Effector CD8-positive, alpha-beta T cell (primary cell): ENCODE data around the gene SAXO2.
"Not testable (repeated sequence)": the region's sequence is repeated elsewhere in the genome, so short reads cannot be mapped to it uniquely, and the experiment has no call there.

Experiments
- DNase-seq: peaks from one replicate; lab custom pipeline; 2025; lab: John Stamatoyannopoulos, UW

Gene SAXO2

DNA sequence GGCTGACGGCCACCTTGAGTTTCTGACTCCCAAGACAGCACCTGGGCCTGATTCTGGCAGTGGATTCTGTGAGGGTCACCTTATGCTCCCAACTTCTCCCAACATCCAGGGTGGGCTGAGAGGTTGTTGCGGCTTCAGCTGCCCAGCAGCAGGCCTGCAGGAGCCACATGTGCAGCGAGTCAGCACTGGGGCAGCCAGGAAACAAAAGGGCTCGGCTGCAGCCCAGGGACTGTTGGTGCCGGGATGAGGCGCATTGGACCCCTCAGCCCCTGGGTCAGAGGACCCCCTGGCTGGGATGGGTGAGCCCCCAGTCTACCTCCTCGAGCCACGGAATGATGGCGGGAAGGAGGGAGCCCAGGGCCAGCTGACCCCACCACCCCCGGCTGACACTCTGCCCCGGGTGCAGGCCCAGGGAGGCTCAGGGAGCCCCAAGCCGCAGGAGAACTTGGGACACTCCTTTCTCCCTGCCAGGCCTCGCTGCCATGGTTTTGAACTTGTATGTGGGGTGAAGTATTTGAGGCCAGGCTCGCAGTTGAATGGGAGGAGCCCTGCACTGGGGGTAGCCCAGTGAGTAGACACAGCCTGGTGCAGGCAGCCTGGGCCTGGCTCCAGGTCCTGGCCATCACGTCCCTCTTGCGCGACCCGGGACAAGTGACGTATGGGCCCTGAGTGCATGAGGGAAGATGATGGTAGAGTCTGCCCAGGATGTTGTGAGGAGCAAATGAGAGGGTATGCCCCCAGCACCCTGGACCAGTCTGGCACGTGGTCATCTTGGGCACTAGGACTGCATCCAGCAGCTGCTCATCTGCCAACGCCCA is 51.5 kb downstream of the SAXO2 start:
- DNase-seq = not testable (repeated sequence)

DNA sequence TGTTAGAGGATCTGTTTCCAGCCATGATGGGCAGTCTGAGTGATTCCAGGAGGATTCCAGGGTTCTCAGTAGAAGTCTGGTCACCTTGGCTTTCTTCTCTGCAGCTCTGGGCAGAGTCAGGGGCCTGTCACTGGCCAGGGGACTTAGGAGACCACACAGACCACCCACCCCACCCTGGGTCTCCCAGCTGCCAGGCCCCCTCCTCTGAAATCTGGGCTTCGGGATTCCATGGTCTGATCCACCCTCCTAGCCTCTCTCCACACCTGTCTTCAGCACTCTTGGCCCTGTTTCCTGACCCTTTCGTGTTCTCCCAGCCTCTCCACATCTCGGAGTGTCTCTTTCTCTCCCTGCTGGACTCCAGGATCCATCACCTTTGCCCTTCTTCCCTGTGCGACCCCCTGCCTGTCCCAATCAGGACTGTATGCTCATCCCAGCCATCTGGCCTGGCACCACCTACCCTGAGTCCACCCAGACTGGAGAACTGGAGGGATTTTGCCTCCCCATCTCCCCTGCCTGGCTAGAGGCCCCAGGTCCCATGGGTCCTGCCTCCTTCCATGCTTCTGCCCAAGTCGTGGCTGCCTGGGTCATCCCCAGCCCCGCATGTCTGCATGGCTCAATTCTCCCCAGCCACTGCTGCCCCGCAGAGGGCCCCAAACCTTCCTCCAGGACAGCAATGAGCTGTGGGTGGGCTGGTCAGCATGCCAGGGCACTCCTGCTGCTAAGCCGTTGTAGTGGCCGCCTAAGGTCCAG is 52.3 kb downstream of the SAXO2 start:
- DNase-seq = no peak

DNA sequence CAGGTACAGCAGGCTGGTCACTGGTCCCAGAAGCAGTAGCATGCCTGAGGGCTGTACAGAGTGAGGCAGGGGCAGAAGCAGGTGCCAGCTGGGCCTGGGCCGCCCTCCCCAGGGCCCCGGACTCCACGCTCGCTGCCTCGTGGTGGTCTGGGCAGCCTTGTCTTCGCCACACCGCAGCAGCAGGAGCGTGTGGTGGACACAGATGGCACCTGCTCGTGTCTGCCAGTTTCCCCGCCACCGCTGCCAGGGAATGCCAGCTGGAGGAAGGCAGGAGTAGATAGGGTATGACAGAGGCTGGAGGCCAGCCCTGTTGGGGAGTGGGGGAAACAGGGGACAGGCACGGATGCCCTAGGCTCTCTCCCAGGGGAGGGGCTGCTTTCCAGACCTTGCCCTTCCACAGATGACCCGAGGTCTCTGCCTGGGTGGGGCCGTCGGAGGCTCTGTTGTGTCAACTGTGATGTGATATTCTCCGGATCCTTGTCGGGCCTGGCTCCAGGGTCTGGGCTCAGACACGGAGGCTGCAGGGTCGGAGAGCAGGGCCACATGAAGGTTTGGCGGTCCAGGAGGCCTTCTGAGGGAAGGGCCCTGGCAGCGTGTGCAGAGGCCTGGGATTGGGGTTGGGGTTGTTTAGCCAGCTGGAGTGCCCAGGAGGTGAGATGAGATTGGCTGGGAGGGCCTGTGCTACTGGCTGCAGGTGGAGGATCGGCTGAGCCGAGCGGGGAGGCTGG is 53.1 kb downstream of the SAXO2 start:
- DNase-seq = no peak

DNA sequence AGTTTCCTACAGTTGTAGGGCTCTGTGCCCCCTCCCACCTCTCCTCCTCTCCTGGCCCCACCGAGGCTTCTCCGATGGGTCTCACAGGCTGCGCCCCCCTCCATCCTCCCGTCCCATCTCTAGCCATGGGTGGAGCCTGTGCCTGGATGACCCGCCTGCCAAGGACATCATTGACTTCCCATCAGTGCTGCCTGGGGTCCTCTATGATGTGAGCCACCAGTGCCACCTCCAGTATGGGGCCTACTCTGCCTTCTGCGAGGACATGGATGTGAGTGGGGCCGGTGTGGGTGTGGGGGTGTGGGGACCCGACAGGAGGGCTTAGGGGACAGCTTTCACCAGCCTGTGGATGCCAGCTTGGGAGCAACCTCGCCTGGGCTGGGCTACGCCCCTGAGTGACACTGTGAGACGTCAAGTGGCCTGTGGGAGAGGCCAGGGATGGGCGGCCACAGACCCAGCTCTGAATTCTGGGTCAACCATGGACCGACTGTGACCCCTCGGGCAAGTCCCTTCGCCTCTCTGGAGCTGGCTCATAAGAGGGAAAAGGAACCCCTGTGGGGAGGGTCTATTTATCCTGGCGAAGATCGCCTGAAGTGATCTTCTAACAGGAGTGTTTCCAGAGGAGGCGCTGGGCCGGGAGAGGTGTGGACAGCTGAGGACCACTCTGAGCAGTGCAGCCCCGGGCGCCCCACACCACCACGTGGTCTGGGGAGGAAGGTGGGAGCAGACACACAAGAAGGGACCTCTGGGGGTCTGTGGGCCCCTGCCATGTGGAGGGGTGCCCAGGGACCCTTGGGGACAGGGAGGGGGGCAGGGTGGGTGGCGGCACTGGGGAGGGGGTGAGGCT is 53.9 kb downstream of the SAXO2 start:
- not testable (repeated sequence) for DNase-seq

DNA sequence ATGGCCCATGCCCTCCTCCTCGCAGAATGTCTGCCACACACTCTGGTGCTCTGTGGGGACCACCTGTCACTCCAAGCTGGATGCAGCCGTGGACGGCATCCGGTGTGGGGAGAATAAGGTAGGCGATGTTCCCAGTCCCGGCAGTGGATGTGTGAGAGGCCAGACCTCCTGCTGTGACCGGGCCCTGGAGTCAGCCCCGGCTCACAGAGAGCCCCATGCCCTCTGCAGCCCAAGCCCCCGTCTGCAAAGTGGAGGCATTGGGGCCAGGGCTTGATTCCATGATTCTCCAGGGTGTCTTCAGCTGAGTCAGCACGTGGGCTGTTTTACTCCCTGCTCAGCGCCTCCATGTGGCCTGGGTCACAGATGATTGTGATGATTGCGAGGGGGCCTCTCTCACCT is 54.5 kb downstream of the SAXO2 start:
- no peak for DNase-seq

DNA sequence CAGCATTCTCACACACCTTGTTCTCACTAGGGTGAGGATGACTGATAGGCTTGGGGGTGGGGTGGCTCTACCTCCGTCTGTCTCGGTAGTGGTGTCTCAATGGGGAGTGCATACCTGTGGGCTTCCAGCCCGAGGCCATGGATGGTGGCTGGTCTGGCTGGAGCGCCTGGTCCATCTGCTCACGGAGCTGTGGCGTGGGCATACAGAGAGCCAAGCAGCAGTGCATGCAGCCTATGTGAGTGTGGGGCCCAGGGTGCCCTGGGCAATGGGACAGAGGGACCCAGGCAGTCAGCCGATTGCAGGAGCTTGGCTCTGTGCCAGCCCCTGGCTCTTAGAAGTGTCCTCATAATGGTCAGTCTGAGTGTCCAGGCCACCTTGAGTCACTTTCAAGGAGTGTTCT is 54.9 kb downstream of the SAXO2 start:
- not testable (repeated sequence) for DNase-seq

DNA sequence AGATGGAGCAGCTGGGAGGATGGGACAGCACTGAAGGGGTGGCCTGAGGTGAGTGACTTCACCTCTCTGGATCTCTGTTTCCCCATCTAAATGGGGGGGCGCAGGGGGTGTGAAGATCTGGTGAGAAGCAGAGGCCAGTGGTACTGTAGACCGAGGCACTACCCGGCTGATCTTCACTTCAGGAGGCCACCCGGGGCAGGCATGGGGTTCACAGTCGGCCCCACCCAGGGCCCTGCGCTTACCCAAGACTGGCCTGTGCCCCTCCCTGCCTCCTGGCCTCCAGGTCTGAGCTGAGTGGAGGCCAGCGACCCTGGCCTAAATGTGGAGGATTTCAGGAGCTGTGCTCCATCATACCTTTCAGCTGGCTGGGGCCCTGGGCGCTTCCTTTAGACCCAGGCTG is 55.7 kb downstream of the SAXO2 start:
- DNase-seq = not testable (repeated sequence)

DNA sequence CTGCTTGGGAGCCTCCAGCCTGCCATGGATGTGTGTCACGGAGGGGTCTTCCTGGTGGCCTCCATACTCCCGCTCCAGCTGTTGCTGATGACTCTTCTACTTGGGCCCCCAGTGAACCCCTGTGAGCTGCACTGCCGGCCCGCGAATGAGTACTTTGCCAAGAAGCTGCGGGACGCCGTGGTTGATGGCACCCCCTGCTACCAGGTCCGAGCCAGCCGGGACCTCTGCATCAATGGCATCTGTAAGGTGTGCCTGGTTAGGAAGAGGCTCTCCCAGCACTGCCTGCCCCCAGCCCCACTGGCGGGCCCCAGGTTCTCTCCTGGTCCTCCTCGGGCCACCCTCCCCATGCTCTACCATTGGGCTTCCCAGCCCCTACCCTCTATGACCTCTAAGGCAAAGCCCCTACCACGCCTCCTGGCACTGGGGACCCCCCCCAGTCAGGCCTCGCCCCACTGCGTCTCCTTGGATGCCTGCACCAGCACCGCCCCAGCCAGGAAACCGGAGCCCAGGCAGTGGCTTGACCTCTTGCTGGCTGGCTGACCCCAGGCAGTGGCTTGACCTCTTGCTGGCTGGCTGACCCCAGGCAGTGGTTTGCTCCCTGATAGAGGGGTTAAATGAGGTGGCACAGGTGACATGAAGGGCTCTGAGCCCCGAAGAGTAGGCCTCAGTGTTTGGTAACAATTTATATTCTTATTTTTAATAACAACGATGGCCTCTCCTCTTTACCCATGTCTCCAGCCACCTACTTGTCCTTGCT is 57.1 kb downstream of the SAXO2 start:
- DNase-seq = not testable (repeated sequence)

DNA sequence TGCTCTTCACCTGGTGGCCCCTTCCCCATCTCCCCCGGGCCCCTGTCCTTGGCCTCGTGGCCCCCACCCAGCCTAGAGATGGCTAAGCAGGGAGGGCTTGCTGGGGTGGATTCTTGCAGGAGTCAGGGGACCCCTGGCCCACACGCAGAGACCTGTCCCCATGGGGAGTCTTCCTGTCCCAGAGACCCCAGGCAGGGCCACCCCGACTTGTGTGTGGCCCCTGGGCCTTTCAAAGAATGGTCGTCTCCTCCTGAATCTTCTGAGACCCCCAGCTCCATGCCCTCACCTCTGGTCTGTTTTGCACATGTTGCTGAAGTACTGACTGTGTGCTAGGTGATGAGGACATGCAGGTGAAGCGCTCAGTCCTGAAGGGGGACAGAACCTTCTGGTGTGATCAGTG is 58.2 kb downstream of the SAXO2 start:
- not testable (repeated sequence) for DNase-seq

DNA sequence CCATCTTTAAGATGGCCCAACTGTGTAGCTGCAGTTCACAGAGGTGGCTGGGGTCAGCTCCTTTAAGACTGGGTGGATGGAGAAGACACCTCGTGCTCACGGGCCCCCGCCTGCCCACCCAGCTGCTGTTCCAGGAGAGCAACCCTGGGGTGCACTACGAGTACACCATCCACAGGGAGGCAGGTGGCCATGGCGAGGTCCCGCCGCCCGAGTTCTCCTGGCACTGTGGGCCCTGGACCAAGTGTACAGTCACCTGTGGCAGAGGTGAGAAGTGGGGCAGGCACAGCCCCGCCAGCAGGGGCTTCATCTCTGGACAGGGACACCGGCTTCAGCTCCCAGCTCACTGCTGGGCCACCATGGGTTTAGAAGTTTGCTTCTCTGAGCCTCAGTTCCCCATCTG is 59.9 kb downstream of the SAXO2 start:
- not testable (repeated sequence) for DNase-seq

DNA sequence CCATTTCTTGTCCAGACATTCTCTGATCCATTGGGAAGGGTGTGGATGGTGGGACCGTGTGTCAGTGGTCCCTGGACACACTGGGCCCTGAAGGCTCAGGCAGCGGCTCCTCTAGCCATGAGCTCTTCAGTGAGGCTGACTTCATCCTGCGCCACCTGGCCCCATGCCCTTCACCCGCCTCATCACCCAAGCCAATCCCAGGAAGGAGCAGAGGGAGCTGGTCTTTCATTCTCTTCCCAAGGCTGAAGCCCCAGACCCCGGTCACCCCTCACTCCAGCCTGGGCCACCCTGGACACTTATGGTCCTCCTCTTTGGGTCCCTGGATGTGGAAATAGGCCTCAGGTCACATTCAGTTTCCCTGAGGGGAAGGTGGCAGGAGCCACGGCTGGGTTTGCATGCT is 62.2 kb downstream of the SAXO2 start:
- DNase-seq = not testable (repeated sequence)

DNA sequence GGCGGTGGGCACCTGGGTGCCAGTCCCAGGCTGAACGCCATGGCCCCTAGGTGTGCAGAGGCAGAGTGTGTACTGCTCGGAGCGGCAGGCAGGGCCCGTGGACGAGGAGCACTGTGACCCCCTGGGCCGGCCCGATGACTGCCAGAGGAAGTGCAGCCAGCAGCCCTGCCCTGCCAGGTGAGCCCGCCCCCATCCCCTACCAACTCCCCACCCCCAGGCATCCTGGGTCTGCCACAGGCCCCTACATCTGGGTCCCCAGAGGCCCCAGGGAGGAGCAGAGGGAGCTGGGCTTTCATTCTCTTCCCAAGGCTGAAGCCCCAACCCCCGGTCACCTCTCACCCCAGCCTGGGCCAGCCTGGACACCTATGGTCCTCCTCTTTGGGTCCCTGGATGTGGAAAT is 63.0 kb downstream of the SAXO2 start:
- not testable (repeated sequence) for DNase-seq

DNA sequence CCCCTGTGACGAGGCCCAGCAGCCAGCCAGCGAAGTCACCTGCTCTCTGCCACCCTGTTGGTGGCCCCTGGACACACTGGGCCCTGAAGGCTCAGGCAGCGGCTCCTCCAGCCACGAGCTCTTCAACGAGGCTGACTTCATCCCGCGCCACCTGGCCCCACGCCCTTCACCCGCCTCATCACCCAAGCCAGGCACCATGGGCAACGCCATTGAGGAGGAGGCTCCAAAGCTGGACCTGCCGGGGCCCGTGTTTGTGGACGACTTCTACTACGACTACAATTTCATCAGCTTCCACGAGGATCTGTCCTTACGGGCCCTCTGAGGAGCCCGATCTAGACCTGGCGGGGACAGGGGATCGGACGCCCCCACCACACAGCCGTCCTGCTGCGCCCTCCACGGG is 64.3 kb downstream of the SAXO2 start:
- not testable (repeated sequence) for DNase-seq

DNA sequence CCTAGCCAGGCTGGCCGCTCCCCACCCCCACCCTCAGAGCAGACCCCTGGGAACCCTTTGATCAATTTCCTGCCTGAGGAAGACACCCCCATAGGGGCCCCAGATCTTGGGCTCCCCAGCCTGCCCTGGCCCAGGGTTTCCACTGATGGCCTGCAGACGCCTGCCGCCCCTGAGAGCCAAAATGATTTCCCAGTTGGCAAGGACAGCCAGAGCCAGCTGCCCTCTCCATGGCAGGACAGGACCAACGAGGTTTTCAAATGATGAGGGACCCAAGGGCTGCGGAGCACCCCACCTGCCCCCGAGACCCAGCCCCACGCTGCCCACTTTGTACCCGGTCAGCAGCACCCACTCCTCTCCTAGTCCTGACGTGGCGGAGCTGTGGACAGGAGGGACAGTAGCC is 64.8 kb downstream of the SAXO2 start:
- not testable (repeated sequence) for DNase-seq

DNA sequence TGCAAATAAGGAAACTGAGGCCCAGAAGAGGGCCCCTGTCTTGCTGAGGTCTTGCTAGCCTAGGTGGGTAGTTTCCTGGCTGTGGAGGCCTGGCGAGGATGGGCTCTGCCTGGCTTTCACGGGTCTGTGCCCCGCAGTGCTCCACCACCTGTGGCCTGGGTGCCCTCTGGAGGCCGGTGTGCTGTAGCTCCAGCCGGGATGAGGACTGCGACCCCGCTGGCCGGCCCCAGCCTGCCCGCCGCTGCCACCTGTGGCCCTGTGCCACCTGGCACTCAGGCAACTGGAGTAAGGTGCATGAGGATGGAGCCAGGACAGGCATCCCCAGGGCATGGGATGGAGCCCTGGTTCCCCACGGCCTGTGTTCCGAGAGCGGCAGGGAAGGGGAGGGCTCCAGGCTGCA is 66.4 kb downstream of the SAXO2 start:
- not testable (repeated sequence) for DNase-seq

DNA sequence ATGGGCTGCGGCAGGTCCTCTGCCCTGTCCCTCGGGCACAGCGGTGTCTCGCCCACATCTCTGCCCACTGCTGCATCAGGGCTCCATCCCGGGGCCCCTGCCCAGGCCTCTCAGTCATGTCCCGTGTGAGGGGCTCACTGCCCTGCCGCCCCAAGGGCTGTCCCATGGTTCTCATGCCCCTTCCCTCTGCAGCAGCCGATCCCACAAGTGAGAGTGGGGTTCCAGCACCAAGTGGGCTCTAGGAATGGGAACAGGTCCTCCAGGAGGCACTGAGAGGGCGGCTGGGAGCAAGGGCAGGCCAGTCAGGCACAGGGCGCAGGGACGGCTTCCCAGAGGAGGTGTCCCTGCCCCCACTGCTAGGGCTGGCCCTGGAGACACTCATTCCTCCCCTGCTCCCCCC is 68.3 kb downstream of the SAXO2 start:
- DNase-seq = not testable (repeated sequence)

DNA sequence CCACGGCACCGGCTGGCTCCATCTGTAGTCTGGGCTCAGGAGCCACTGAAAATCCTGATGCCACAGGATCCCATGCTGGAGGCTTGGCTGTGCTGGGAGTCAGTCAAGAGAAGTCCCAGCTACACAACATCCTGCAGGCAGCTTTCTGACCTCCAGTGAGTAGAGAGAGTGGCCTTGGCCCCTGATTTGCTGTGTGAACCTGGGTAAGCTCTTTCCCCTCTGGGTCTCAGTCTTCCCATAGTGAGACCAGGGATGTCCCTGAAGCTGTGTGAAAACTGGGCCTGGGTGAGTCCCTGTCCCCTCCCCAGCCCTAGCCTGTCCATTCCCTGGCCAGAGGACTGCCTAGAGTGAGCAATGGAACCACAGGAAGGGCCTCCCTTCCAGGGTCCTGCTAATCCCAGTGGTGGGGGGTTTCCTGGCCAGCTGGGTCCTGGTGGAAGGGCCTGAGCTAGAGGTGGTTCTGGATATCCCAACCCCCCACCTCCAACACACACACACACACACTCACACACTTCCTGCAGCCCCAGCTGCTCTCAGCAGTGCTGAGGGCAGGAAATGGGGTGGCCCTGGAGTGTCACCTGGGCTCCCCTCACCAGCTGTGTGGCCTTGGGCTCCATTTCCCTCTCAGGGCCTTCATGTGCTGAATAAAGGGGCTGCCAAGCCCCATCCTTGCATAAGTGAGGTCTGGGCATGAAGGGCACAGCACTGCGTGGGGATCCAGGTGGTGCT is 69.1 kb downstream of the SAXO2 start:
- not testable (repeated sequence) for DNase-seq

DNA sequence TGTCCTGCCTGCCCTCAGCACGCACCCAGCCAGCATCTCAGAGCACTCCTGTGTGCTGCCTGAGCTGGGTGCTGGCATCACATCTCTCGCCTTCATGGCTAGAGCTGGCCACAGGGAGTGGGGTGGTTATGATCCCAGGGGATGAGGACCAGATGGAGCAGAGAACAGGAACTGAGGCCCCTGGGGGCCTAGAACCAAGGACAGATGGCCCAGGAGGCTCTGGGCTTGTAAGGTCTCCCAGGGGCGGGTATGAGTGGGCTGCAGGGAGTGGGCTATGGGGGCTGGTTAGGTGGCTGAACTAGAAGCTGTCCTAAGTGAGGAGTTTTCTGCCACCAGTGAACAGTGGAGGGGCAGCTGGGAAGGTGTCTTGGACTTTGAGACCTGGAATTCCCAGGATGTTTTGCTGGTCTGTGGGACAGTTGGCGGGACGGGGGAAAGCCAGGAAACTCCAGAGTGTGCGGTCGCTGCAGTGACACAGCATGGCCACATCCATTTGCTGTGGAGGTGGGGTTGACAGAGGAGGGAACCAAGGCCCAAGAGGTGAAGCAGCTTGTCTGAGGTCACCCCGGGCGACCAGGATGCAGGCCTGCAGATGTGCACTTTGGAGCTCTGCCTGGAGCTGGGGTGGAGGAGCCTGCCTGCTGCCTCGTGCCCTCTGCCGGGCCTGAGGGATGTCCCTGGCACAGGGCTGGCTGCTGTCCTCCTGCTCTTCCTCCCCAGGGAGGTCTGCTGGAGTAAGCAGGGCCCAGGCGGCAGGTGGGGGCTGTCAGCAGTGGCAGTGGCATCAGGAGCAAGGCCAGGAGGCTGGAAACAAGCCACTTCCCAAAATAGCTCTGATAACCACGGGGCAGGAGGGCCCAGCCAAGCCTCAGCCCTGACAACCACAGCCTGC is 70.3 kb downstream of the SAXO2 start:
- DNase-seq = not testable (repeated sequence)
